ENCODE results near the gene EXOSC10. TPM values are rescaled to one million over a fixed set of nuclear protein-coding genes. Genes with fewer than 3 reads are reported as not detected.
"Not testable (repeated sequence)": the region's sequence is repeated elsewhere in the genome, so short reads cannot be mapped to it uniquely, and the experiment has no call there.

Gene EXOSC10
- total RNA-seq, 1 donor from 2014 or later, result 47.7 TPM

- H3K9me3 ChIP-seq, result no peaks in the 10 kb centered on the region
- DNase-seq (peak; percentile 32), ATAC-seq (no peak)
These were observed 54.7 kb downstream of the EXOSC10 start for GRCh38 chr1:11044849-11045427.

GRCh38 chr1:11044086-11044848 is 55.4 kb downstream of the EXOSC10 start:
- ATAC-seq (no peak), DNase-seq (no peak)
- intact Hi-C loops (cut with DNase I), result no loop called here
- no peaks in the 10 kb centered on the region for H3K9me3 ChIP-seq
- H3K27me3 ChIP-seq (ENCODE audit: low read depth), result no peaks in the 10 kb centered on the region
- no peaks in the 10 kb centered on the region for H3K4me1 ChIP-seq
- H3K4me3 ChIP-seq, result no peak overlapping the region
- H3K27ac ChIP-seq, result no peak overlapping the region
- no peaks in the 10 kb centered on the region for H3K36me3 ChIP-seq
- no peak for TF ChIP-seq CTCF (IDR thresholded peaks at IDR 0.05)

More at GRCh38 chr1:11044849-11045427, 54.7 kb downstream of the EXOSC10 start:
- intact Hi-C loops (cut with DNase I), result no loop called here
- Histone ChIP-seq H3K27ac (no peak overlapping the region), H3K36me3 (no peaks in the 10 kb centered on the region), H3K4me1 (no peaks in the 10 kb centered on the region), H3K4me3 (no peak overlapping the region), H3K27me3 (ENCODE audit: low read depth) (no peaks in the 10 kb centered on the region)
- no peak for TF ChIP-seq CTCF (IDR thresholded peaks at IDR 0.05)

GRCh38 chr1:11042995-11043874 is 56.4 kb downstream of the EXOSC10 start:
- no peak for ATAC-seq
- Histone ChIP-seq H3K36me3 (no peaks in the 10 kb centered on the region), H3K9me3 (no peaks in the 10 kb centered on the region), H3K27me3 (ENCODE audit: low read depth) (no peaks in the 10 kb centered on the region), H3K4me1 (no peaks in the 10 kb centered on the region), H3K4me3 (no peak overlapping the region), H3K27ac (no peak overlapping the region)
- peak; percentile 24 for DNase-seq
- intact Hi-C loops (cut with DNase I), result no loop called here
- no peak for TF ChIP-seq CTCF (IDR thresholded peaks at IDR 0.05)

- intact Hi-C loops (cut with DNase I), result no loop called here
- ATAC-seq (no peak), DNase-seq (no peak)
- no peaks in the 10 kb centered on the region for H3K9me3 ChIP-seq
- peaks cover 4% of the 10 kb centered on the region for H3K4me1 ChIP-seq
- H3K36me3 ChIP-seq, result no peaks in the 10 kb centered on the region
- H3K27ac ChIP-seq, result no peak overlapping the region
- TF ChIP-seq CTCF (IDR thresholded peaks at IDR 0.05), result no peak
- H3K4me3 ChIP-seq, result no peak overlapping the region
- no peaks in the 10 kb centered on the region for H3K27me3 ChIP-seq (ENCODE audit: low read depth)
These were observed 57.6 kb downstream of the EXOSC10 start for GRCh38 chr1:11042065-11042464.

GRCh38 chr1:11041048-11041447 is 58.6 kb downstream of the EXOSC10 start:
- Histone ChIP-seq H3K36me3 (no peaks in the 10 kb centered on the region), H3K27me3 (ENCODE audit: low read depth) (no peaks in the 10 kb centered on the region), H3K4me1 (peaks cover 4% of the 10 kb centered on the region), H3K27ac (no peak overlapping the region), H3K4me3 (no peak overlapping the region), H3K9me3 (no peaks in the 10 kb centered on the region)
- DNase-seq (no peak), ATAC-seq (no peak)
- intact Hi-C loops (cut with DNase I), result no loop called here
- no peak for TF ChIP-seq CTCF (IDR thresholded peaks at IDR 0.05)

- H3K36me3 ChIP-seq; H3K27ac ChIP-seq; H3K4me3 ChIP-seq; ATAC-seq; H3K27me3 ChIP-seq (ENCODE audit: low read depth); DNase-seq; H3K9me3 ChIP-seq; H3K4me1 ChIP-seq; intact Hi-C loops (cut with DNase I): not testable (repeated sequence)
These were observed 59.6 kb downstream of the EXOSC10 start for GRCh38 chr1:11040105-11040429.

All from lower lobe of right lung (tissue), 2 donors.